ENCODE results near the gene CCNB2. TPM values are rescaled to one million over a fixed set of nuclear protein-coding genes. Genes with fewer than 3 reads are reported as not detected.
"Not testable (repeated sequence)": the region's sequence is repeated elsewhere in the genome, so short reads cannot be mapped to it uniquely, and the experiment has no call there.

The CCNB2 gene
- total RNA-seq, 1 experiment from 2014 or later, result 99.2 TPM

GRCh38 chr15:59124261-59124660 lies 19.3 kb downstream of the CCNB2 start:
- BruUV-seq (replicated peaks), result no TSS peak
- Histone ChIP-seq H3K9me2 (ENCODE audit: insufficient read depth) (no peaks in the 10 kb centered on the region), H3K4me1 (replicated peaks; ENCODE audit: insufficient read depth) (no peaks in the 10 kb centered on the region), H3K4me2 (no peak overlapping the region), H3K4me3 (no peak overlapping the region), H3K27ac (no peak overlapping the region), H3K27me3 (ENCODE audit: insufficient read depth, low read depth) (no peaks in the 10 kb centered on the region), H3K9me3 (ENCODE audit: insufficient read depth, low read depth) (no peaks in the 10 kb centered on the region), H3F3A (ENCODE audit: insufficient read depth, low read depth) (peaks cover 19% of the 10 kb centered on the region; the same call in 1 of the 2 replicates), H3K79me2 (ENCODE audit: low read depth) (no peaks in the 10 kb centered on the region), H3K36me3 (ENCODE audit: low read depth) (peaks cover 14% of the 10 kb centered on the region), H2AFZ (no peak overlapping the region), H4K20me1 (ENCODE audit: insufficient read depth) (no peaks in the 10 kb centered on the region)
- no peak for DNase-seq
- CTCF ChIA-PET, result interaction anchor here (0.6 kb wide), 1 partner anchor 200 kb away, joined by 3 read pairs; no protein-coding TSS in a partner anchor
- intact Hi-C loops (cut with micrococcal nuclease; ENCODE audit: unreplicated experiment), result no loop called here
- TF ChIP-seq EZH2 (IDR thresholded peaks at IDR 0.05; ENCODE audit: low read depth), result no peak
- POLR2A ChIA-PET (ENCODE audit: unreplicated experiment), result no interaction called here

- H3K4me2 ChIP-seq; H3K9me2 ChIP-seq (ENCODE audit: insufficient read depth); H2AFZ ChIP-seq; CTCF ChIA-PET; BruUV-seq (replicated peaks); H3K4me1 ChIP-seq (replicated peaks; ENCODE audit: insufficient read depth); H3K27me3 ChIP-seq (ENCODE audit: insufficient read depth, low read depth); H3K4me3 ChIP-seq; H4K20me1 ChIP-seq (ENCODE audit: insufficient read depth); intact Hi-C loops (cut with micrococcal nuclease; ENCODE audit: unreplicated experiment); H3K27ac ChIP-seq; H3K79me2 ChIP-seq (ENCODE audit: low read depth); DNase-seq: not testable (repeated sequence)
- peaks cover 13% of the 10 kb centered on the region; the same call in 1 of the 2 replicates for H3F3A ChIP-seq (ENCODE audit: insufficient read depth, low read depth)
- H3K36me3 ChIP-seq (ENCODE audit: low read depth), result peaks cover 26% of the 10 kb centered on the region
- 0 out of 2 replicates have a peak, but pooled peaks cover 11% of the 10 kb centered on the region for H3K9me3 ChIP-seq (ENCODE audit: insufficient read depth, low read depth)
- POLR2A ChIA-PET (ENCODE audit: unreplicated experiment), result interaction anchor here (0.7 kb wide), 1 partner anchor 41 kb away, joined by 4 read pairs; no protein-coding TSS in a partner anchor
Observed at GRCh38 chr15:59125683-59126082, 20.7 kb downstream of the CCNB2 start.

GRCh38 chr15:59127255-59127654 lies 22.3 kb downstream of the CCNB2 start:
- H3K4me1 ChIP-seq (replicated peaks; ENCODE audit: insufficient read depth); H3K9me2 ChIP-seq (ENCODE audit: insufficient read depth); H3K79me2 ChIP-seq (ENCODE audit: low read depth); H3K4me2 ChIP-seq; BruUV-seq (replicated peaks); H3K4me3 ChIP-seq; H2AFZ ChIP-seq; intact Hi-C loops (cut with micrococcal nuclease; ENCODE audit: unreplicated experiment); H4K20me1 ChIP-seq (ENCODE audit: insufficient read depth); H3K27me3 ChIP-seq (ENCODE audit: insufficient read depth, low read depth); CTCF ChIA-PET; DNase-seq; H3K27ac ChIP-seq: not testable (repeated sequence)
- POLR2A ChIA-PET (ENCODE audit: unreplicated experiment), result interaction anchor here (0.6 kb wide), 1 partner anchor 25 kb away, joined by 5 read pairs; no protein-coding TSS in a partner anchor
- Histone ChIP-seq H3F3A (ENCODE audit: insufficient read depth, low read depth) (peaks cover 10% of the 10 kb centered on the region; the same call in 1 of the 2 replicates), H3K36me3 (ENCODE audit: low read depth) (peaks cover 33% of the 10 kb centered on the region), H3K9me3 (ENCODE audit: insufficient read depth, low read depth) (0 out of 2 replicates have a peak, but pooled peaks cover 11% of the 10 kb centered on the region)

GRCh38 chr15:59131456-59131855 lies 26.5 kb downstream of the CCNB2 start:
- H3K27ac ChIP-seq, result no peak overlapping the region
- no peaks in the 10 kb centered on the region for H3K9me2 ChIP-seq (ENCODE audit: insufficient read depth)
- H3K79me2 ChIP-seq (ENCODE audit: low read depth), result peaks cover 7% of the 10 kb centered on the region; the same call in 1 of the 2 replicates
- H3K36me3 ChIP-seq (ENCODE audit: low read depth), result peaks cover 65% of the 10 kb centered on the region
- CTCF ChIA-PET, result no interaction called here
- intact Hi-C loops (cut with micrococcal nuclease; ENCODE audit: unreplicated experiment), result loop anchor here (10.0 kb wide), 1 partner anchor 917 kb away; no protein-coding TSS in a partner anchor
- H4K20me1 ChIP-seq (ENCODE audit: insufficient read depth), result no peaks in the 10 kb centered on the region
- H2AFZ ChIP-seq, result no peak overlapping the region
- H3F3A ChIP-seq (ENCODE audit: insufficient read depth, low read depth), result no peaks in the 10 kb centered on the region
- H3K4me2 ChIP-seq, result no peak overlapping the region
- no TSS peak for BruUV-seq (replicated peaks)
- no peak for DNase-seq
- no peak overlapping the region for H3K4me3 ChIP-seq
- H3K4me1 ChIP-seq (replicated peaks; ENCODE audit: insufficient read depth), result no peaks in the 10 kb centered on the region
- H3K9me3 ChIP-seq (ENCODE audit: insufficient read depth, low read depth), result 0 out of 2 replicates have a peak, but pooled peaks cover 11% of the 10 kb centered on the region
- TF ChIP-seq EZH2 (IDR thresholded peaks at IDR 0.05; ENCODE audit: low read depth) (no peak), CTCF (conservative IDR thresholded peaks at IDR 0.05) (no peak)
- POLR2A ChIA-PET (ENCODE audit: unreplicated experiment), result no interaction called here
- no peaks in the 10 kb centered on the region for H3K27me3 ChIP-seq (ENCODE audit: insufficient read depth, low read depth)
